GM23338 (cell line): ENCODE data around the gene SCNN1B. TPM values are rescaled to one million over a fixed set of nuclear protein-coding genes. Genes with fewer than 3 reads are reported as not detected.

Source experiments
- ATAC-seq: fragments of 200-7000 bp; cut with Tn5 transposase; 3 replicates; pipeline ENCODE4 v1.9.1; 2020
- DNase-seq: peaks from one replicate; pipeline ENCODE4 v3.0.0-alpha.2; 2015; ENCODE audit warnings: low spot score
- H2AFZ ChIP-seq: fragments of 200-600 bp; sonication (generic); 2 replicates; pipeline ENCODE4 v1.8.0; 2016; ENCODE audit warnings: antibody characterized with exemption, mild to moderate bottlenecking, moderate library complexity
- H3F3A ChIP-seq: fragments of 200-600 bp; sonication (generic); replicated peaks from 2 replicates; pipeline ENCODE4 v1.8.0; 2017; ENCODE audit warnings: antibody characterized with exemption, mixed run types, low read depth
- H3K27ac ChIP-seq: fragments of 200-600 bp; sonication (generic); 2 replicates; pipeline ENCODE4 v1.6.1; 2016; ENCODE audit warnings: low read depth
- H3K27me3 ChIP-seq: fragments of 200-600 bp; sonication (generic); 2 replicates; pipeline ENCODE4 v1.8.0; 2016; ENCODE audit warnings: mild to moderate bottlenecking, mixed run types, moderate library complexity; ENCODE audit not compliant: insufficient read depth
- H3K36me3 ChIP-seq: fragments of 200-600 bp; sonication (generic); 2 replicates; pipeline ENCODE4 v1.8.0; 2016; ENCODE audit warnings: mild to moderate bottlenecking; ENCODE audit not compliant: insufficient read depth
- H3K4me1 ChIP-seq: fragments of 200-600 bp; sonication (generic); 2 replicates; pipeline ENCODE4 v1.8.0; 2016; ENCODE audit warnings: mild to moderate bottlenecking, moderate library complexity; ENCODE audit not compliant: insufficient read depth
- H3K4me2 ChIP-seq: fragments of 200-600 bp; sonication (generic); 2 replicates; pipeline ENCODE4 v1.7.1; 2017; ENCODE audit warnings: mixed run types
- H3K4me3 ChIP-seq: fragments of 200-600 bp; sonication (generic); 2 replicates; pipeline ENCODE4 v1.6.1; 2016; ENCODE audit warnings: mixed run types
- H3K79me2 ChIP-seq: fragments of 200-600 bp; sonication (generic); replicated peaks from 2 replicates; pipeline ENCODE4 v1.8.0; 2017; ENCODE audit warnings: mild to moderate bottlenecking; ENCODE audit not compliant: insufficient read depth
- H3K9me2 ChIP-seq: fragments of 200-600 bp; sonication (generic); 2 replicates; pipeline ENCODE4 v1.8.0; 2017; ENCODE audit not compliant: insufficient read depth
- H4K20me1 ChIP-seq: fragments of 200-600 bp; sonication (generic); replicated peaks from 2 replicates; pipeline ENCODE4 v1.8.0; 2017; ENCODE audit warnings: mild to moderate bottlenecking; ENCODE audit not compliant: insufficient read depth
- H3K27ac Mint-ChIP-seq: 2 replicates; pipeline ENCODE4 v1.8.0; 2020; ENCODE audit warnings: inconsistent platforms, mild to moderate bottlenecking, moderate library complexity, mixed read lengths
- H3K27me3 Mint-ChIP-seq: 3 replicates; pipeline ENCODE4 v1.8.0; 2022; ENCODE audit warnings: low read depth, mild to moderate bottlenecking, moderate library complexity, mixed read lengths, inconsistent platforms; ENCODE audit not compliant: insufficient read depth, poor library complexity
- H3K36me3 Mint-ChIP-seq: 3 replicates; pipeline ENCODE4 v1.8.0; 2021; ENCODE audit warnings: low read depth, mild to moderate bottlenecking, inconsistent platforms, moderate library complexity, mixed read lengths
- H3K4me1 Mint-ChIP-seq: 3 replicates; pipeline ENCODE4 v1.8.0; 2020; ENCODE audit warnings: mild to moderate bottlenecking, inconsistent platforms, mixed read lengths
- H3K4me3 Mint-ChIP-seq: 3 replicates; pipeline ENCODE4 v1.8.0; 2021; ENCODE audit warnings: moderate library complexity, mild to moderate bottlenecking, inconsistent platforms, mixed read lengths
- H3K9me3 Mint-ChIP-seq: 3 replicates; pipeline ENCODE4 v1.8.0; 2020; ENCODE audit warnings: moderate library complexity, mild to moderate bottlenecking, inconsistent platforms, mixed read lengths
- CREB1 ChIP-seq: fragments of 250-450 bp; sonication (Bioruptor Pico); IDR thresholded peaks from 2 replicates; pipeline ENCODE4 v1.5.0; 2020; ENCODE audit warnings: low read depth, mild to moderate bottlenecking, moderate library complexity
- EZH2 ChIP-seq: fragments of 200-600 bp; sonication (generic); IDR thresholded peaks from one replicate; pipeline ENCODE4 v1.8.0; 2017; ENCODE audit warnings: antibody characterized with exemption, mild to moderate bottlenecking, low read depth; ENCODE audit not compliant: unreplicated experiment
- EZH2phosphoT487 ChIP-seq: fragments of 200-600 bp; sonication (generic); IDR thresholded peaks from one replicate; pipeline ENCODE4 v1.8.1; 2018; ENCODE audit warnings: antibody characterized with exemption; ENCODE audit not compliant: unreplicated experiment
- JUNB ChIP-seq: IDR thresholded peaks from one replicate; pipeline ENCODE4 v1.6.1; 2016; ENCODE audit warnings: antibody characterized with exemption; ENCODE audit not compliant: unreplicated experiment
- NANOG ChIP-seq: IDR thresholded peaks from 2 replicates; pipeline ENCODE4 v1.6.1; 2016; ENCODE audit warnings: antibody characterized with exemption, borderline replicate concordance
- POLR2AphosphoS5 ChIP-seq: IDR thresholded peaks from 2 replicates; pipeline ENCODE4 v1.6.1; 2016; ENCODE audit warnings: antibody characterized with exemption, low read depth
- STAT1 ChIP-seq: IDR thresholded peaks from one replicate; pipeline ENCODE4 v1.6.1; 2016; ENCODE audit warnings: antibody characterized with exemption; ENCODE audit not compliant: unreplicated experiment
- ZNF114 ChIP-seq: fragments of 250-450 bp; sonication (Bioruptor Pico); IDR thresholded peaks from 2 replicates; pipeline ENCODE4 v1.5.0; 2020; ENCODE audit warnings: mild to moderate bottlenecking, moderate library complexity
- ZNF331 ChIP-seq: fragments of 250-450 bp; sonication (Bioruptor Pico); IDR thresholded peaks from 2 replicates; pipeline ENCODE4 v1.5.0; 2020; ENCODE audit warnings: low read depth, mild to moderate bottlenecking, moderate library complexity
- polyA plus RNA-seq: library from polyadenylated mRNA; unstranded; fragments of >200 nt; fragmentation: Nextera tagmentation; extraction: Ambion mirVana; gene quantifications from 2 replicates; pipeline ENCODE4 v1.2.1, GENCODE V29; 2016
- total RNA-seq: library from RNA; depleted of rRNA; stranded (reverse); fragments of >200 nt; shearing (Covaris generic); gene quantifications from 2 replicates; pipeline ENCODE4 v1.2.3, GENCODE V29; 2014
- TF ChIP-seq, protein P1 (sequence below): fragments of 250-450 bp; sonication (Bioruptor Pico); IDR thresholded peaks from 2 replicates; pipeline ENCODE4 v1.5.0; 2020; ENCODE audit warnings: mild to moderate bottlenecking, moderate library complexity
- TF ChIP-seq, protein P2 (sequence below), 2 experiments: fragments of 200-600 bp in 1 of 2; sonication (generic) in 1 of 2; conservative IDR thresholded peaks; 2 replicates each; pipeline versions ENCODE4 v1.5.1 to v1.6.1; 2016 to 2017; ENCODE audit warnings: antibody characterized with exemption in 2 of 2, low read depth in 2 of 2, mild to moderate bottlenecking in 2 of 2, moderate library complexity in 1 of 2
- TF ChIP-seq, protein P3 (sequence below): IDR thresholded peaks from one replicate; pipeline ENCODE4 v1.6.1; 2018; ENCODE audit warnings: antibody characterized with exemption; ENCODE audit not compliant: unreplicated experiment
- TF ChIP-seq, protein P4 (sequence below): IDR thresholded peaks from 2 replicates; pipeline ENCODE4 v1.6.1; 2016; ENCODE audit warnings: antibody characterized with exemption

Gene SCNN1B
- total and polyA plus RNA-seq, 2 experiments from 2014 or later = 0.78 to 1.1 TPM

DNA sequence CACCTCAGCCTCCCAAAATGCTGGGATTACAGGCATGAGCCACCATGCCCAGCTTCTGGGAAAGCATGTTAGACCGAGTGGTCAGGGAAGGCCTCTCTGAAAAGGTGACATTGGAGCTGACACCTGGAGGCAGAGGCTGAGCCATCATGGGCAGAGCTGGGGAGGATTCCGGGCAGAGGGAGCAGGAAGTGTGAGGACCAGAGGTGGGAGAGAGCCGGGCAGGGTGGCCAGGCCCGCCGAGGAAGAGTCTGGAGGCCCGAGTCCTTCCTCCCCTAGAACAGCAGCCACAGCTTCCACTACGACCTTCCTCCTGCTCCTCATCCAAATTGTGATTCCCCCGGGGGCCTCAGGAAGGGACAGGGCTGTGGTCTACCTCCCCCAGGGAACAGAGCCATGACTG lies 76.2 kb downstream of the SCNN1B start:
- H3K9me3 Mint-ChIP-seq = no peaks in the 10 kb centered on the region
- no peak overlapping the region for H2AFZ ChIP-seq
- no peak for ATAC-seq
- no peaks in the 10 kb centered on the region for H3K4me1 ChIP-seq
- no peak overlapping the region for H3K4me3 Mint-ChIP-seq
- no peaks in the 10 kb centered on the region for H3K36me3 ChIP-seq
- H3K79me2 ChIP-seq = no peaks in the 10 kb centered on the region
- TF ChIP-seq STAT1 (no peak), EZH2 (no peak), EZH2phosphoT487 (no peak), CREB1 (CRISPR knock-in tag) (no peak), POLR2AphosphoS5 (no peak), ZNF114 (CRISPR knock-in tag) (no peak), NANOG (no peak), JUNB (no peak), ZNF331 (CRISPR knock-in tag) (no peak)
- TF ChIP-seq, protein P1, sequence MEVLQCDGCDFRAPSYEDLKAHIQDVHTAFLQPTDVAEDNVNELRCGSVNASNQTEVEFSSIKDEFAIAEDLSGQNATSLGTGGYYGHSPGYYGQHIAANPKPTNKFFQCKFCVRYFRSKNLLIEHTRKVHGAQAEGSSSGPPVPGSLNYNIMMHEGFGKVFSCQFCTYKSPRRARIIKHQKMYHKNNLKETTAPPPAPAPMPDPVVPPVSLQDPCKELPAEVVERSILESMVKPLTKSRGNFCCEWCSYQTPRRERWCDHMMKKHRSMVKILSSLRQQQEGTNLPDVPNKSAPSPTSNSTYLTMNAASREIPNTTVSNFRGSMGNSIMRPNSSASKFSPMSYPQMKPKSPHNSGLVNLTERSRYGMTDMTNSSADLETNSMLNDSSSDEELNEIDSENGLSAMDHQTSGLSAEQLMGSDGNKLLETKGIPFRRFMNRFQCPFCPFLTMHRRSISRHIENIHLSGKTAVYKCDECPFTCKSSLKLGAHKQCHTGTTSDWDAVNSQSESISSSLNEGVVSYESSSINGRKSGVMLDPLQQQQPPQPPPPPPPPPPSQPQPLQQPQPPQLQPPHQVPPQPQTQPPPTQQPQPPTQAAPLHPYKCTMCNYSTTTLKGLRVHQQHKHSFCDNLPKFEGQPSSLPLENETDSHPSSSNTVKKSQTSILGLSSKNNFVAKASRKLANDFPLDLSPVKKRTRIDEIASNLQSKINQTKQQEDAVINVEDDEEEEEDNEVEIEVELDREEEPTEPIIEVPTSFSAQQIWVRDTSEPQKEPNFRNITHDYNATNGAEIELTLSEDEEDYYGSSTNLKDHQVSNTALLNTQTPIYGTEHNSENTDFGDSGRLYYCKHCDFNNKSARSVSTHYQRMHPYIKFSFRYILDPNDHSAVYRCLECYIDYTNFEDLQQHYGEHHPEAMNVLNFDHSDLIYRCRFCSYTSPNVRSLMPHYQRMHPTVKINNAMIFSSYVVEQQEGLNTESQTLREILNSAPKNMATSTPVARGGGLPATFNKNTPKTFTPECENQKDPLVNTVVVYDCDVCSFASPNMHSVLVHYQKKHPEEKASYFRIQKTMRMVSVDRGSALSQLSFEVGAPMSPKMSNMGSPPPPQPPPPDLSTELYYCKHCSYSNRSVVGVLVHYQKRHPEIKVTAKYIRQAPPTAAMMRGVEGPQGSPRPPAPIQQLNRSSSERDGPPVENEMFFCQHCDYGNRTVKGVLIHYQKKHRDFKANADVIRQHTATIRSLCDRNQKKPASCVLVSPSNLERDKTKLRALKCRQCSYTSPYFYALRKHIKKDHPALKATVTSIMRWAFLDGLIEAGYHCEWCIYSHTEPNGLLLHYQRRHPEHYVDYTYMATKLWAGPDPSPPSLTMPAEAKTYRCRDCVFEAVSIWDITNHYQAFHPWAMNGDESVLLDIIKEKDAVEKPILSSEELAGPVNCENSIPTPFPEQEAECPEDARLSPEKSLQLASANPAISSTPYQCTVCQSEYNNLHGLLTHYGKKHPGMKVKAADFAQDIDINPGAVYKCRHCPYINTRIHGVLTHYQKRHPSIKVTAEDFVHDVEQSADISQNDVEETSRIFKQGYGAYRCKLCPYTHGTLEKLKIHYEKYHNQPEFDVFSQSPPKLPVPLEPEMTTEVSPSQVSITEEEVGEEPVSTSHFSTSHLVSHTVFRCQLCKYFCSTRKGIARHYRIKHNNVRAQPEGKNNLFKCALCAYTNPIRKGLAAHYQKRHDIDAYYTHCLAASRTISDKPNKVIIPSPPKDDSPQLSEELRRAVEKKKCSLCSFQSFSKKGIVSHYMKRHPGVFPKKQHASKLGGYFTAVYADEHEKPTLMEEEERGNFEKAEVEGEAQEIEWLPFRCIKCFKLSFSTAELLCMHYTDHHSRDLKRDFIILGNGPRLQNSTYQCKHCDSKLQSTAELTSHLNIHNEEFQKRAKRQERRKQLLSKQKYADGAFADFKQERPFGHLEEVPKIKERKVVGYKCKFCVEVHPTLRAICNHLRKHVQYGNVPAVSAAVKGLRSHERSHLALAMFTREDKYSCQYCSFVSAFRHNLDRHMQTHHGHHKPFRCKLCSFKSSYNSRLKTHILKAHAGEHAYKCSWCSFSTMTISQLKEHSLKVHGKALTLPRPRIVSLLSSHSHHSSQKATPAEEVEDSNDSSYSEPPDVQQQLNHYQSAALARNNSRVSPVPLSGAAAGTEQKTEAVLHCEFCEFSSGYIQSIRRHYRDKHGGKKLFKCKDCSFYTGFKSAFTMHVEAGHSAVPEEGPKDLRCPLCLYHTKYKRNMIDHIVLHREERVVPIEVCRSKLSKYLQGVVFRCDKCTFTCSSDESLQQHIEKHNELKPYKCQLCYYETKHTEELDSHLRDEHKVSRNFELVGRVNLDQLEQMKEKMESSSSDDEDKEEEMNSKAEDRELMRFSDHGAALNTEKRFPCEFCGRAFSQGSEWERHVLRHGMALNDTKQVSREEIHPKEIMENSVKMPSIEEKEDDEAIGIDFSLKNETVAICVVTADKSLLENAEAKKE (CRISPR knock-in tag) = no peak
- TF ChIP-seq, protein P2, sequence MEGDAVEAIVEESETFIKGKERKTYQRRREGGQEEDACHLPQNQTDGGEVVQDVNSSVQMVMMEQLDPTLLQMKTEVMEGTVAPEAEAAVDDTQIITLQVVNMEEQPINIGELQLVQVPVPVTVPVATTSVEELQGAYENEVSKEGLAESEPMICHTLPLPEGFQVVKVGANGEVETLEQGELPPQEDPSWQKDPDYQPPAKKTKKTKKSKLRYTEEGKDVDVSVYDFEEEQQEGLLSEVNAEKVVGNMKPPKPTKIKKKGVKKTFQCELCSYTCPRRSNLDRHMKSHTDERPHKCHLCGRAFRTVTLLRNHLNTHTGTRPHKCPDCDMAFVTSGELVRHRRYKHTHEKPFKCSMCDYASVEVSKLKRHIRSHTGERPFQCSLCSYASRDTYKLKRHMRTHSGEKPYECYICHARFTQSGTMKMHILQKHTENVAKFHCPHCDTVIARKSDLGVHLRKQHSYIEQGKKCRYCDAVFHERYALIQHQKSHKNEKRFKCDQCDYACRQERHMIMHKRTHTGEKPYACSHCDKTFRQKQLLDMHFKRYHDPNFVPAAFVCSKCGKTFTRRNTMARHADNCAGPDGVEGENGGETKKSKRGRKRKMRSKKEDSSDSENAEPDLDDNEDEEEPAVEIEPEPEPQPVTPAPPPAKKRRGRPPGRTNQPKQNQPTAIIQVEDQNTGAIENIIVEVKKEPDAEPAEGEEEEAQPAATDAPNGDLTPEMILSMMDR (conservative IDR thresholded peaks at IDR 0.05; ENCODE audit: low read depth in 2 of 2) = no peak
- TF ChIP-seq, protein P3, sequence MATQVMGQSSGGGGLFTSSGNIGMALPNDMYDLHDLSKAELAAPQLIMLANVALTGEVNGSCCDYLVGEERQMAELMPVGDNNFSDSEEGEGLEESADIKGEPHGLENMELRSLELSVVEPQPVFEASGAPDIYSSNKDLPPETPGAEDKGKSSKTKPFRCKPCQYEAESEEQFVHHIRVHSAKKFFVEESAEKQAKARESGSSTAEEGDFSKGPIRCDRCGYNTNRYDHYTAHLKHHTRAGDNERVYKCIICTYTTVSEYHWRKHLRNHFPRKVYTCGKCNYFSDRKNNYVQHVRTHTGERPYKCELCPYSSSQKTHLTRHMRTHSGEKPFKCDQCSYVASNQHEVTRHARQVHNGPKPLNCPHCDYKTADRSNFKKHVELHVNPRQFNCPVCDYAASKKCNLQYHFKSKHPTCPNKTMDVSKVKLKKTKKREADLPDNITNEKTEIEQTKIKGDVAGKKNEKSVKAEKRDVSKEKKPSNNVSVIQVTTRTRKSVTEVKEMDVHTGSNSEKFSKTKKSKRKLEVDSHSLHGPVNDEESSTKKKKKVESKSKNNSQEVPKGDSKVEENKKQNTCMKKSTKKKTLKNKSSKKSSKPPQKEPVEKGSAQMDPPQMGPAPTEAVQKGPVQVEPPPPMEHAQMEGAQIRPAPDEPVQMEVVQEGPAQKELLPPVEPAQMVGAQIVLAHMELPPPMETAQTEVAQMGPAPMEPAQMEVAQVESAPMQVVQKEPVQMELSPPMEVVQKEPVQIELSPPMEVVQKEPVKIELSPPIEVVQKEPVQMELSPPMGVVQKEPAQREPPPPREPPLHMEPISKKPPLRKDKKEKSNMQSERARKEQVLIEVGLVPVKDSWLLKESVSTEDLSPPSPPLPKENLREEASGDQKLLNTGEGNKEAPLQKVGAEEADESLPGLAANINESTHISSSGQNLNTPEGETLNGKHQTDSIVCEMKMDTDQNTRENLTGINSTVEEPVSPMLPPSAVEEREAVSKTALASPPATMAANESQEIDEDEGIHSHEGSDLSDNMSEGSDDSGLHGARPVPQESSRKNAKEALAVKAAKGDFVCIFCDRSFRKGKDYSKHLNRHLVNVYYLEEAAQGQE = no peak
- TF ChIP-seq, protein P4, sequence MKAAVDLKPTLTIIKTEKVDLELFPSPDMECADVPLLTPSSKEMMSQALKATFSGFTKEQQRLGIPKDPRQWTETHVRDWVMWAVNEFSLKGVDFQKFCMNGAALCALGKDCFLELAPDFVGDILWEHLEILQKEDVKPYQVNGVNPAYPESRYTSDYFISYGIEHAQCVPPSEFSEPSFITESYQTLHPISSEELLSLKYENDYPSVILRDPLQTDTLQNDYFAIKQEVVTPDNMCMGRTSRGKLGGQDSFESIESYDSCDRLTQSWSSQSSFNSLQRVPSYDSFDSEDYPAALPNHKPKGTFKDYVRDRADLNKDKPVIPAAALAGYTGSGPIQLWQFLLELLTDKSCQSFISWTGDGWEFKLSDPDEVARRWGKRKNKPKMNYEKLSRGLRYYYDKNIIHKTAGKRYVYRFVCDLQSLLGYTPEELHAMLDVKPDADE = no peak
- no peak overlapping the region for H3K4me3 ChIP-seq
- no peaks in the 10 kb centered on the region for H3K4me1 Mint-ChIP-seq
- H3K27me3 ChIP-seq = no peaks in the 10 kb centered on the region
- H3K27ac ChIP-seq = no peak overlapping the region
- H3F3A ChIP-seq = no peaks in the 10 kb centered on the region
- no peaks in the 10 kb centered on the region for H3K9me2 ChIP-seq
- no peak overlapping the region for H3K4me2 ChIP-seq
- no peaks in the 10 kb centered on the region for H3K36me3 Mint-ChIP-seq
- no peaks in the 10 kb centered on the region for H4K20me1 ChIP-seq
- DNase-seq = no peak
- H3K27ac Mint-ChIP-seq = no peak overlapping the region
- H3K27me3 Mint-ChIP-seq = peaks cover 4% of the 10 kb centered on the region
